ENCODE results near the gene ABO. TPM values are rescaled to one million over a fixed set of nuclear protein-coding genes. Genes with fewer than 3 reads are reported as not detected.
"Not testable (repeated sequence)": the region's sequence is repeated elsewhere in the genome, so short reads cannot be mapped to it uniquely, and the experiment has no call there.

ABO gene
- total RNA-seq (2014; rRNA removed; shearing (Covaris generic); ENCODE audit: low replicate concordance): not detected in 2 replicates

DNA sequence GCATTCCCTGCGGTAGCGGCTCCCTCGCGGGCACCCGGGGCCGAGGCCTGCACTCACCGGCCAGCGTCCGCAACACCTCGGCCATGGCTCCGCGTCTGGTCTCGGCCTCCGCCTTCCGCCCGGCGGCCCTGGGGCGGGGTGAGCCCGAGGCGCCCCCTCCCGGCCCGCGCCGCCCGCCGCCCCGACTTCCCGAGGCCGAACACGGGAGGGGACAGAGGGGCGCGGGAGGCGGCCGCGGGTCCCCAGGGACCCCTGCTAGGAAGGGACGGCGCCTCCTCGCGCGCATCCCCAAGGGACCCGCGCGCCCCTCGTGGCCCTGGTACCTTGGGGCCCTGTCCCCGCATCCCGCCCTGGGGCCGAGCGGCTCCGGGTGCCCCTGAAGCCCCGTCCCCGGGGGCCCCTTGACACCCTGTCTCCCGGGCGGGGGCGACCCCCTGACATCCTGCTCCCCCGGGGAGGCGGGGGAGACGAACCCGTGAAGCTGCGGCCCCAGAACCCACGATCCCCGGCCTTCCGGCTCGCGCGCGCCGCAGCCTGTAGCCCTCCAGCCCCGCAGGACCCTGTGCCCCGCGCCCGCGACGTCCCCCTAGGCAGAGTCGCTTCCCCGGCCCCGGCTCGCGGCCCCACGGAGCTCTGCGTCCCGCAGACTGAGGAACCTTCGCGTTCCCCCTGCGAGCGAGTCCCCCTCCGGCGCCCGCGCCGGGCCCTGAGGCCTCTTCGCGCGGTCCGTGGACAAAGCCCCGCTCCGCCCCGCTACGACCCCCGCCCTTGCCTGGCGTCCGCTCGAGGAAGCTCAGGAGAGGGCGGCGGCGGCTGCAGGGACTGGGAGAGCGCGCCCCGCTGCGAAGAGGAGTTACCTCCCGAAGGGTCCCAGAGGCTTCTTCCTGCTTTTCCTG lies at the start of gene ABO:
TSS of gene ABO (minus strand) at position 97 of the 896 bp plus-strand sequence.
- no peaks in the 10 kb centered on the region for H3K36me3 ChIP-seq
- H3K4me3 ChIP-seq: no peak within 1 kb of the TSS
- no peak for DNase-seq
- H3K9me3 ChIP-seq: no peaks in the 10 kb centered on the region
- no peaks in the 10 kb centered on the region; the same call in 1 of the 2 replicates for H3K27me3 ChIP-seq

DNA sequence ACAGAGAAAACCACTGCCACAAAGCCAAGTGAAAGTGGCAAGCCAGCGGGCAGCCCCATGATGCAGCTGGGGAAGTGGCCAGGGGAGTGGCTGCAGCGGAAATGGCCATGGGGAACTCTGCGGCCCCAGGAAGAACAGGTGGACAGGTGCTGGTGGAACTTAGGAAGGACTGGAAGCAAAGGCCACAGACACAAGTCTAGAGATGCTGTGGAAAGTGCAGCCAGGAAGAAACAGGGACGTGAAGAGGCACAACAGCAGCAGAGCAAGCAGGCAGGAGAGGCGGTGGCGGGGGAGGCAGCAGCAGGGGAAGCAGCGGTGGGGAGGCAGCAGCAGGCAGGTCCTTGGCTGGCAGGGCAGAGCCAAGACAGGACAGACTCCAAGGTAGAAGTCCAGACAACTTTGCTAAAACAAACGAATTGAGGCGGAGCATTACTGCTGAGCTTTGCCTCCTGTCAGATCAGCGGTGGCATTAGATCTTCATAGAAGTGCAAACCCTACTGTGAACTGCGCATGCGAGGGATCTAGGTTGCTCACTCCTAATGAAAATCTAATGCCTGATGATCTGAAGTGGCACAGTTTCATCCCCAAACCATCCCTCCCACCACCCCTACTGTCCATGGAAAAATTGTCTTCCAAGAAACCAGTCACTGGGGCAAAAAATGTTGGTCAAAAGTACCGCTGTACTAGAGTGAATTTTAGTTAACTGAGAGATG lies 49.1 kb upstream of the ABO start:
- no peak for DNase-seq
- Histone ChIP-seq H3K4me3 (no peak overlapping the region), H3K36me3 (no peaks in the 10 kb centered on the region), H3K27me3 (no peaks in the 10 kb centered on the region), H3K9me3 (no peaks in the 10 kb centered on the region)

DNA sequence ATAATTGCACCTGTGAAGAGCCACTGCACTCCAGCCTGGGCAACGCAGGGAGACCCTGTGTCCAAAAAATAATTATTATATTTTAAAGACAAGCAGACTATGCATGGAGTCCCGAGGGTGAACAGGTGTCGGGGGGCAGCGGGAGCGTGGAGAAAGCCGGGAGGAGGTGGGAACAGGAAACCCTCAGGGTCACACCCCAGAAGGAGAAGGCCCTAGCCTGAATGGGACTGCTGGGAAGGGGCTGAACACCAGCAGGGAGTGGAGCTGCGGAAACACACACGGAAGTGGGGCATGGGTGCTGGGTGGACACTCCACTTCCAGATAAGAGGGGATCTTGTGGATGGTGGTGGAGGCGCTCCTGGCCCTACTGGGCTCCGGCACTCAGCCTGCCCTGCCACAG lies 48.2 kb upstream of the ABO start:
- no peaks in the 10 kb centered on the region for H3K27me3 ChIP-seq
- DNase-seq: no peak
- no peak overlapping the region for H3K4me3 ChIP-seq
- H3K36me3 ChIP-seq: no peaks in the 10 kb centered on the region
- no peaks in the 10 kb centered on the region for H3K9me3 ChIP-seq

DNA sequence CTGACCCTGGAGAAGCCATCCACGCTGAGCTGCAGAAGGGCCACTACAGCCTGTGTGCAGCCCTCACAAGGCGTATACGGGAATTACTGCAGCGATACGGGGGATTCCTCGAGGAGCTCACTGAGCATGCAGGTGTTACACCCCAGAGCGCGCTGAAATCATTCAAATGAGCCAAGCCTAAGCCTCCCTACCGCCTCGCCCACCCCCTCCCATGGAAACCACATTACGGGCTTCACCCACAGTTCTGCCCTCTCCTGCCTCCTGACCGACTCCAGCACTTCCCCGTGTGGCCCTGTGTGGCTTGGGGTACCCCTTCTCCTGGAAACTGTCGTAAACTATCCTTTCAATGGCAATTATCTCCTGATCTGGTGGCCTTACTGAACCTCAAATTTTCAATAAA lies 47.7 kb upstream of the ABO start:
- Histone ChIP-seq H3K27me3 (no peaks in the 10 kb centered on the region), H3K36me3 (no peaks in the 10 kb centered on the region), H3K4me3 (no peak overlapping the region), H3K9me3 (no peaks in the 10 kb centered on the region)
- DNase-seq: no peak

DNA sequence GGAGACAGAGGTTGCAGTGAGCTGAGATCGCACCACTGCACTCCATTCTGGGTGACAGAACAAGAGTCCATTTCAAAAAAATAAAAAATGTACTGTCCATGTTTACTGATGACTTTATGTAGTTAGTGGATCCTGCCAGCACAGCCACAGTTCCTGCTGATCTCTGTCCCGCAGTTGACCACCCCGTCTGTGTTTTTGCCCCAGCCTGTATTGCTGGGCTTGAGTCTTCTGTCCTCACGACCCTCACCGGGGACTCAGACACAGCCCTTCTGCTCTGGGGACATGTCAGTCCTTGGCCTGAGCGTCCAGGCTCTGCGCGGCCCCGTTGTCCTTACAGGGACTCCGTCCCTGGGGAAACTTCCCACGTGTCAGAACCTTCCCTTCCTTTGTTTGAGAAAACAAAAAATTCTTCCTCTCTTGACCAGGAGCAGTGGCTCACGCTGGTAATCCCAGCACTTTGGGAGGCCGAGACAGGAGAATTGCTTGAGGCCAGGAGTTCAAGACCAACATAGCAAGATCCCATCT lies 46.5 kb upstream of the ABO start:
- Histone ChIP-seq H3K9me3 (no peaks in the 10 kb centered on the region), H3K27me3 (no peaks in the 10 kb centered on the region), H3K4me3 (no peak overlapping the region), H3K36me3 (no peaks in the 10 kb centered on the region)
- no peak for DNase-seq

DNA sequence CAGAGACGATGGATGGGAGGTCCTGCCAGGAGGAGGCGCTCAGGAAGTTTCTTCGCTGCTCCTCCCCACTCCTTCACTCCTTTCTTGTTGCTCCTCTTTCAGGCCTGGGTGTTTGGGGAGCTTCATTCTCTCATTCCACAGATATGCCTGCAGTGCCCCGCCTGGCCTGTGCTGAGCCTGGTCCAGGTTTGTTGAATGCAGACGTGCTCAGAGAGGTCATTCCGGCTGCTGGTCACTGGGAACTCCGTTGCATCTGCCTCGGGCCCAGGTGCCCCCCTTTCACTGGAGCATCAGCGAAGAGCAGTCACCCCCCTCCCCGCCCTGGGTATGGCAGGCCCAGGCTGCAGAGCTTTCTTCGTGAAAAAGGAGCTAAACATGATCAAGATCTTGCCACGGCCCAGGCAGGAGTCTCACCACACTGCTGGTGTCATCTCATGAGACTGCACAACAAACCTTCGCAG lies 45.5 kb upstream of the ABO start:
- DNase-seq: no peak
- no peaks in the 10 kb centered on the region for H3K27me3 ChIP-seq
- H3K4me3 ChIP-seq: no peak overlapping the region
- H3K36me3 ChIP-seq: no peaks in the 10 kb centered on the region
- no peaks in the 10 kb centered on the region for H3K9me3 ChIP-seq

DNA sequence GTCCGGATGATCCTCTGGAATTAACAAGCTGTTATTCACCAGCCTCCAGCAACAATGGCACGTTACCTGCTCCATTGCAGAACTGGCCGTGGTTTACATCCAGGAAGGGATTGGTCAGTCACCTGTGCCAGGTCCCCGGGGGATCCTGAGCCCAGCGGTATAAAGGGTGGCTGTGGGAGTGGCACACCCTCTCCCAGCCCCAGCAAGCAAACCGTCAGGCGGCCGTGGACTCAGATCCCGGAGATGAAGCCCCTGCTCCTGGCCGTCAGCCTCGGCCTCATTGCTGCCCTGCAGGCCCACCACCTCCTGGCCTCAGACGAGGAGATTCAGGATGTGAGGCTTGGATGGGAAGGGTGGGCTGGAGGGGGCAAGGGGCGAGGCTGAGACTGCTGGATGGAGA lies 42.5 kb upstream of the ABO start:
- H3K27me3 ChIP-seq, H3K9me3 ChIP-seq, H3K4me3 ChIP-seq, DNase-seq, H3K36me3 ChIP-seq: not testable (repeated sequence)

DNA sequence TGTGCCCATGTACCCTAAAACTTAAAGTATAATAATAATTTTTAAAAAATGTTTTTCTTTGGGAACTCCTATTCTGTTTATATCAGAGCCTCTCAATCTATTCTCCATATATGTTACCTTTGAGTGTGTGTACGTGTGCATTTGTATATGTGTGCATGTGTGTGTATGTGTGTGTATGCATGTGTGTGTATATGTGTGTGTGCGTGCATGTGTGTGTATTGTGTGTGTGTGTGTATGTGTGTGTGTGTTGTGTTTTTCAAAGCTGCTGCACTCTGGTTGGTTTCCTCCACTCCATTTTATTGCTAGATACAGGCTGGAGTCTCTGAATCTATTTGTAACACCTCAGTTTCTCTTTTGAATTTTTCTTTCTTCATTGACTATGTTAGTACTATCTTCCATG lies 41.0 kb upstream of the ABO start:
- no peak overlapping the region for H3K4me3 ChIP-seq
- H3K27me3 ChIP-seq: no peaks in the 10 kb centered on the region
- no peaks in the 10 kb centered on the region for H3K36me3 ChIP-seq
- H3K9me3 ChIP-seq: no peaks in the 10 kb centered on the region
- DNase-seq: no peak

DNA sequence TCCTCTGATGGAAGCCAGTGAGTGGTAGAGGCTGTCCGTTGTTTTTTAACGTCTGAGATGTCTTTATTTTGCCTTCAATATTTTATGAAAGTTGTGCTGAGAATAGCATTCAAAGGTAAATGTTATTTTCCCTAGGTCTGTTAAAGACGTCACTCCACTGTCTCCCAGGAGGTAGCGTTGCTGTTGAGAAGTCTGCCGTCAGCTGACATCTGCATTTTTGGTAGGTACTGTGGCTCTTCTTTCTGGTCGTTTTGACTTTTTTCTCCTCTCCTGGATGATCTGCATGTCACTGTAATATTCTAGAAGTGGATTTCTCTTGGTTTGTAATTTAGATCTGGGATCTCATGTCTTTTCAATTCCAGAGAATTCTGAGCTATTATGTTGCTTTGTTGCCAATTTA lies 34.6 kb upstream of the ABO start:
- DNase-seq: no peak
- Histone ChIP-seq H3K9me3 (peaks cover 6% of the 10 kb centered on the region), H3K27me3 (no peaks in the 10 kb centered on the region), H3K36me3 (no peaks in the 10 kb centered on the region), H3K4me3 (no peak overlapping the region)

DNA sequence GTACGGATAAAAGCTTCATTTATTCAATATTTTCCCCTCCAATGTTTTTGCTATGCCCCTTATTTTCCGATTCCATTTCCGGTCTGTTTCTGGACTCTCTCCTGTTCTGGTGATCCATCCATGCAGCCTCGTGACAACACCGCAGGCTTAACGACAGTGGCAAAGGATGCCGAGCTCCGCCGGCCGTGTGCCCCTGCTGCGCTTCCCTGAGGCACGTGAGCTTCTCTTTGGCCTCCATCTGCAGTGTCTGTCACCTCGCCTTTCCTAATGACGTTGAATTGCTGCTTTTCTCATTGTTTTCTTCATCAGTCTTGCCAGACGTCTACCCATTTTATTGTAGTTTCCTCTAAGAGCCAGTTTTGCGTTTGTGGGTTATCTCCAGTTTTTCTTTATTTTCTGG lies 32.3 kb upstream of the ABO start:
- H3K36me3 ChIP-seq: no peaks in the 10 kb centered on the region
- no peaks in the 10 kb centered on the region for H3K27me3 ChIP-seq
- no peak for DNase-seq
- H3K9me3 ChIP-seq: peaks cover 6% of the 10 kb centered on the region
- H3K4me3 ChIP-seq: no peak overlapping the region

DNA sequence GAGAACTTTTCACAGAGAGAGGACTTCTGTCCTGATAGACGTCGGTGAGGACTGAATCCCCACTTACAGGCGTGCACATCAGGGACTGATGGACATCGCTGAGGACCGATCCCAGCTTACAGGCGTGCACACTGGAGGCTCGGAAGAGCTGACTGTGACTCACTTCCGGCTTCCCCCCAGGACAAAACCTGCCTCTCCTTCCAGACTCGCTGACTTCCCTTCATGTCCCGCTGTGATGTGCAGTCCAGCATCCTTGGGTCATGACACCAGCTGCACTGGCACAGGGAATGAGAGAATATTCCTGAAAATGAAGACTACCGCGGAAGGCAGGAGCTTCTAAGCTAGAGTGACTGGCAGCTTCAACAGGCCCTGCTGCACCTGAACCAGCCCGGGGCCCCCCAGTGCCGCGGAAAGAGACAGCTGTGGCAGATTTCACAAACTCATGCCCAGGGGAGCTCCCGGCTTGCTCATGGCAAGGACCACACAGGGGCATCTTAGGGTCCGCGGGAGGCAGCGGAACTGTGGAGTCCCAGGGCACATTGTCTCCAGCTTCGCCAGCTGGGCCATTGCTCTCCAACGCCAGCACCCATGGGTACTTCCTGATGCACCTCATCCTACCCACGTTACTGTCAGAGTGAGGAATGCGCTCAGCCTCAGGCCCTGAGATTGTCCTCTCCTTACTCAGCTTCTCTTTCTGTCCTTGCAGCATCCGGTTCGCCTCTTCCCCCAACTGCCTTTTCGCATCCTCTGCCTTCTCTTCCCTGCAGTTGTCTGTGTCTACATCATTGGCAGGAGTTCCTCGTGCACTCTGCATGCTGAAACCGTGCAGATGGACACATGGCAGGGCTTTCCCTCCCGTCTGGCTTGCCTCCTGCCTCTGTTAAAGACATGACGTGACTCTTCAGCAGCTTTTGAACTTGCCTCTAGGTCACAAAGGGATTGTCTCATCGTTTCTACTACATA lies 31.5 kb upstream of the ABO start:
- Histone ChIP-seq H3K27me3 (no peaks in the 10 kb centered on the region), H3K4me3 (no peak overlapping the region), H3K36me3 (no peaks in the 10 kb centered on the region), H3K9me3 (peaks cover 6% of the 10 kb centered on the region)
- peak; percentile 13 for DNase-seq

DNA sequence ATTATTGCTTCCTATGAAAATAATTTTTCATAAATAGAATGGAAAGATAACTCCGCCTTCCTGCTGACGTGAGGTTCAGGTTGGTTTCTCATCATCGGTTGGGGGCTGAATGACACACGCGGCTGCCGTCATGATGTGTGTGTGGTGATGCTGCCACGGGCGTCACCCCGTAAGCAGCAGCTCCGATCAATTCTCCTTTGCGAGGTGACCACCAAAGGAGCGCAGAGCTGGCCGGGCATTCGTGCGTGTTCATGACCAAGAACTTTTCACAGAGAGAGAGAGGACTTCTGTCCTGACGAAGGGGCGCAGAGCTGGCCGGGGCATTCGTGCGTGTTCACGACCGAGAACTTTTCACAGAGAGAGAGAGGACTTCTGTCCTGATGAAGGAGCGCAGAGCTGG lies 30.7 kb upstream of the ABO start:
- Histone ChIP-seq H3K9me3 (peaks cover 6% of the 10 kb centered on the region), H3K4me3 (no peak overlapping the region), H3K27me3 (no peaks in the 10 kb centered on the region), H3K36me3 (no peaks in the 10 kb centered on the region)
- no peak for DNase-seq

DNA sequence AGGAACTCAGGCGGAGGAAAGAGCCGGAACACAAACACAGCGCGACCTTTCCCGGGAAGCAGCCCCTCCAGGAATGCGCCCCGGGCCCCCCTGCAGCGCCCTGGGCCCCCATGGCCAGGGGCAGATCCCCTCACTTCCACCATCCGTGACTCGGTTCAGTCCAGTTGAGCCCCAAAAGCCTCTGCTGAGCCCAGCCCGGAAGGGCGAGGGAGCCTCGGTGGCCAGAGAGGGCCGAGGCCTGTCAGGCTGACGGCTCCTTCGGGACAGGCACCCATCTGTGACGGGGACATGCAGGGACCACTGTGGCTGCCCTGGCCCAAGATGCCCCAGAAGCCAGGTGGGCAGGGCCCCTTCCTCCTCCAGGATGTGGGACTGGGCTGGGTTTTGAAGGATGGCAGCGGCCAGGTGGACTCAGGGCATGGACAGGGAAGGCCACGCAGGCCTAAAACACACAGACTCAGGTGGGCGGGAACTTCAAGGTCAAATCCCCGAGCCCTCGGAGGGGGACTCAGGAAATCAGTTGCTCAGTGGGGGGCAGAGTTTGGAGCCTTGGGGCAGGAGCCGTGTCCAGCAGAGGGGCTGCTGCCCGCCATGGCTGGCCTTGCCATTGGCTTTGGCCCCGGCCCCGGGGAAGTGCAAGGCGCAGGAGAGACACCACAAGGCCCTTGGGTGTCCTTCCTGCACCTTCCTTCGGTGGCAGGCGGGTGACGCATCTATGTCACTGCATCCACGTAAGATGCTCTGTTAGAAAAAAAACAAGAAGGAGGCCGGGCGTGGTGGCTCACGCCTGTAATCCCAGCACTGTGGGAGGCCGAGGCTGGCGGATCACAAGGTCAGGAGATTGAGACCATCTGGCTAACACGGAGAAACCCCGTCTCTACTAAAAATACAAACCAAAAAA lies 29.7 kb upstream of the ABO start:
- Histone ChIP-seq H3K9me3 (peaks cover 5% of the 10 kb centered on the region), H3K27me3 (no peaks in the 10 kb centered on the region), H3K4me3 (no peak overlapping the region), H3K36me3 (no peaks in the 10 kb centered on the region)
- DNase-seq: no peak

DNA sequence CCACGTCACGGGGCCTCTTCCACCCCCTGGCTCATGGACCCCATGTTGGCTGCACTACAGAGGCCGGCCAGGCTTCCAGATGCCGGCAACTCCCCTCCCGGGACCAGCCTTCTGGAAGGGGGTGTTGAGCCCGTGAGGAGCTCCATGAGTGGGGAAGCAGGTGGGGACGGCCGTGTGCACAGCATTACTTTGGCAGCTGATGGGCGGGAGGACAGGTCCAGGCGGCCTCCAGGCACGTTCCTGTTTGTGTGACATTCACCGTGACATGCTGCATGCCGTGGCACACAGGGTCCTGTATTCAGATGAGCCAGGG lies 29.1 kb upstream of the ABO start:
- H3K9me3 ChIP-seq: no peaks in the 10 kb centered on the region; the same call in 1 of the 2 replicates
- no peak overlapping the region for H3K4me3 ChIP-seq
- no peaks in the 10 kb centered on the region for H3K27me3 ChIP-seq
- no peak for DNase-seq
- no peaks in the 10 kb centered on the region for H3K36me3 ChIP-seq

DNA sequence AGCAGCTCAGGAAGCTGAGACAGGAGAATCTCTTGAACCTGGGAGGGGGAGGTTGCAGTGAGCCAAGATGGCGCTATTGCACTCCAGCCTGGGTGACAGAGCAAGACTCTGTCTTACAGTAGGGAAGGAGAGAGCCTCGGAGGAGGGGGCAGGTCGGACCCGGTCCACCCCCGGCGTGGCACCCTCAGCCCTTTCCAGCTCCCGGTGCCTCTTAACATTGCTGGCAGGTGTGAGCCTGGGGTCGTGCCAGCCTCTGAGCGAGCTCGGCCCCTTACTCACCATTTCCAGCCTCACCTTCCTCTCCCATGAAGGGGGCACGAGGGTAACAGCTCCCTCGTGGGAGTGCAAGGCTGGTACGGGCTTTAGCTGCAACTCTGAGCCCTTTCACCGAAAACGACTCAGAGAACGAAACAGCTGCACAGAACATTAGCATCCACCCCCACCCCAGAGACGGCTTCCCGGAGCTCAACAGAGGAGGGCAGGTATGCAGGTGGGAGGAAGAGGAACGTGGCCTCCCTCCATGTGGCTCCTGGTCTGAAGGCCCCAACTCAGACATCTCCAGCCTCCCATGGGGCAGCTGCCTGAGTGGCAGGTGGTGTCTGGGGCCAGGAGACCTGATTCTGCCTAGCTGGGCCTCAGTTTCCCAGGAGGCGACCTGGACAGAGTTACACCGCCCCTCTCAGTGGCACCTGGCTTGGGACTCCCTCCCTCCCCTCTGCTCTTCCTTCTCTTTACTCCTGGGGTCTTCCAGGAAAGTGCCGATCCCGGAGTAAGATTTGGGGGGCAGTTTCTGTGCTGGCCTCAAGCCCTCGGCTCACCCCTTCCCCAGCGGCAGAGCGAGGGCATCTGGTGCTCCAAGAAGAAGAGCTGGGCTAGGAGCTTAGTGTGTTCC lies 28.5 kb upstream of the ABO start:
- DNase-seq: no peak
- Histone ChIP-seq H3K36me3 (no peaks in the 10 kb centered on the region), H3K4me3 (no peak overlapping the region), H3K27me3 (no peaks in the 10 kb centered on the region), H3K9me3 (no peaks in the 10 kb centered on the region)
